Measurements from ENCODE around the gene NAA40. TPM values are rescaled to one million over a fixed set of nuclear protein-coding genes. Genes with fewer than 3 reads are reported as not detected.

Gene NAA40
- total and polyA plus RNA-seq, 12 donors: 13.0 to 38.8 (median 19.7) TPM

DNA sequence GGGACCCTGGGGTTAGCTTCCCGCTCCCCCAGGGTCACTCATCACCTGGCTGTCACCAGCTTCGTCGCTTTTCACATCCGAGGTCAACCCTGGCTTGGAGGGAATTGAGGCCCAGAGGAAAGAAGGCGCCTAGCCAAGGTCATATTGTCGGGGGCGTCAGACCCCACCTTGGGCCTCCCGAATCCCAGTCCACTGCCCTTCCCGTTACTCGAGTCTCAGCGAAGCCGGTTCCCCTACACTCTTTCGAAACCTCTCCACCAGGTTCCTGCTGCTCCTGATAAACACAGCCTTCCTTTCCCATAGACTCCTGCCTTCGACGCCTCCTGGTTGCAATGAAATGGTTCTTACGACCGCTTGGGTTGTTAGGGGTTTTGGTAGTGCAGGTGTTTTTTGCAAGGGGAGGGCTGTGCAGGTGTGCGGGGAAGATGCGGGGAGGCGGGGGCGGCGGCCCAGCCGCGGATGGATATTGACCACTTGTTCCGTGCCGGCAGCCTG, 642 bp downstream of the NAA40 start:
- ATAC-seq: peak in 1 of 8 donors; percentile 14
- 2 to 7% methylated on average over 26 of the region's 26 CpGs for WGBS, 2 donors

DNA sequence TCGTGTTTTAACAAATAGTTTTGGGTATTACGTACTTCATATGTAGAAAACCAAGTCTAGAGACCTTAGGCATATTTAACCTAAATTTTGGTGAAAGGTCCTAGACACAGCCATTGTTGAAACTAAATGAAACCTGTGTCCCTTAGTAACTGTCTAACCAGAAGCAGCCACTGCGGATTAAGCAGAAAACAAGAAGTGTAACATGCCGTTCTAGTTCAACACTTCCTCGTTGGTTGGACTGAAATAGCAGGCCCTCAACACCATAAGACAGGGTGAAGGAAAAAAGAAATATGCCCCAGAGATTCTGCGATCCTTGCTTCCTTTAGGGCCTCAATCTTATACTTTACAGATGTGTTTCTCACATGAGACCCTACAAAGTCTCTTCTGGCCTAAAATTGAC, 2.0 kb downstream of the NAA40 start:
- H3K36me3 ChIP-seq: no peaks in the 10 kb centered on the region
- H3K27me3 ChIP-seq: no peaks in the 10 kb centered on the region
- 70 to 77% methylated on average over 6 of the region's 6 CpGs for WGBS, 2 donors
- H3K27ac ChIP-seq: peak overlapping the region in 7 of 10 donors; percentile 12 to 77 (median 29)
- intact Hi-C loops (cut with DNase I): loop anchor here in 5 of 10 donors (10.0 kb wide), 1 partner anchor 176 kb away; the partner anchor contains the start of gene ZFTA (in 5 of the 5)
- ATAC-seq (no peak), DNase-seq (no peak)
- H3K4me1 ChIP-seq: peaks cover 8 to 59% (median 38%) of the 10 kb centered on the region in 9 donors
- no peaks in the 10 kb centered on the region for H3K9me3 ChIP-seq
- no peak overlapping the region for H3K4me3 ChIP-seq
- TF ChIP-seq, protein P1, sequence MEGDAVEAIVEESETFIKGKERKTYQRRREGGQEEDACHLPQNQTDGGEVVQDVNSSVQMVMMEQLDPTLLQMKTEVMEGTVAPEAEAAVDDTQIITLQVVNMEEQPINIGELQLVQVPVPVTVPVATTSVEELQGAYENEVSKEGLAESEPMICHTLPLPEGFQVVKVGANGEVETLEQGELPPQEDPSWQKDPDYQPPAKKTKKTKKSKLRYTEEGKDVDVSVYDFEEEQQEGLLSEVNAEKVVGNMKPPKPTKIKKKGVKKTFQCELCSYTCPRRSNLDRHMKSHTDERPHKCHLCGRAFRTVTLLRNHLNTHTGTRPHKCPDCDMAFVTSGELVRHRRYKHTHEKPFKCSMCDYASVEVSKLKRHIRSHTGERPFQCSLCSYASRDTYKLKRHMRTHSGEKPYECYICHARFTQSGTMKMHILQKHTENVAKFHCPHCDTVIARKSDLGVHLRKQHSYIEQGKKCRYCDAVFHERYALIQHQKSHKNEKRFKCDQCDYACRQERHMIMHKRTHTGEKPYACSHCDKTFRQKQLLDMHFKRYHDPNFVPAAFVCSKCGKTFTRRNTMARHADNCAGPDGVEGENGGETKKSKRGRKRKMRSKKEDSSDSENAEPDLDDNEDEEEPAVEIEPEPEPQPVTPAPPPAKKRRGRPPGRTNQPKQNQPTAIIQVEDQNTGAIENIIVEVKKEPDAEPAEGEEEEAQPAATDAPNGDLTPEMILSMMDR (IDR thresholded peaks at IDR 0.05): no peak

More for the DNA sequence above, 642 bp downstream of the NAA40 start:
- TF ChIP-seq, protein P1 (IDR thresholded peaks at IDR 0.05): no peak
- Histone ChIP-seq H3K4me3 (peak overlapping the region; percentile 53 to 92 (median 72)), H3K27ac (peak overlapping the region; percentile 49 to 83 (median 75)), H3K36me3 (no peaks in the 10 kb centered on the region), H3K4me1 (peaks cover 0 to 45% (median 24%) of the 10 kb centered on the region in 9 donors), H3K27me3 (no peaks in the 10 kb centered on the region), H3K9me3 (no peaks in the 10 kb centered on the region)
- intact Hi-C loops (cut with DNase I): loop anchor here in 2 of 10 donors (2.0 kb wide), 3 partner anchors 19 to 67 kb away; no protein-coding TSS in a partner anchor
- no peak for DNase-seq

DNA sequence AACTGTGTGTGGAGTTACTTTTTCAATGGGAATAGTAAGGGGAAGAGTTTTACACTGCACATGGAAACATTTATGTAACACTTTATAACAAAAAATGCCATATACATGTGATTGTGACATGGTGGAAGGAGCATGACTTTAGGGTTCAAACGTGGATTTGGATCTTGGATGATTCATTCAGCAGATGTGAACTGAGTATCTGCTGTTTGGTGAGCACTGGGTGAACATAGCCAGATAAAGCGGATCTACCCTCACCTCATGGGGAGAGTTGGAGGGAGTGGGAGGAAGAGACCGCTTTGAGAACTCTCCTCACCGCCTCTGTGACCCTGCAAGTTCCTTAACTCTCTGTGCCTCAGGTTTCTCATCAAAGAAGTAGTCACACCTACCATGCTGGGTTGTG, 3.1 kb downstream of the NAA40 start:
- TF ChIP-seq, protein P1 (IDR thresholded peaks at IDR 0.05): no peak
- DNase-seq (no peak), ATAC-seq (no peak)
- intact Hi-C loops (cut with DNase I): loop anchor here in 5 of 10 donors (10.0 kb wide), 1 partner anchor 177 kb away; the partner anchor contains the start of gene ZFTA (in 5 of the 5)
- Histone ChIP-seq H3K4me1 (peaks cover 8 to 64% (median 40%) of the 10 kb centered on the region in 9 donors), H3K4me3 (no peak overlapping the region), H3K27me3 (no peaks in the 10 kb centered on the region), H3K27ac (no peak overlapping the region), H3K9me3 (no peaks in the 10 kb centered on the region), H3K36me3 (peaks cover 0 to 11% (median 5%) of the 10 kb centered on the region in 9 donors)
- 83 to 85% methylated on average over 4 of the region's 4 CpGs for WGBS, 2 donors

GRCh38 chr11:63942803-63943202, 4.0 kb downstream of the NAA40 start:
- 85 to 93% methylated on average over 3 of the region's 3 CpGs for WGBS, 2 donors
- intact Hi-C loops (cut with DNase I): loop anchor here in 5 of 10 donors (10.0 kb wide), 1 partner anchor 178 kb away; the partner anchor contains the start of gene ZFTA (in 5 of the 5)

More at GRCh38 chr11:63942803-63943202, 4.0 kb downstream of the NAA40 start:
- no peak overlapping the region for H3K4me3 ChIP-seq
- H3K9me3 ChIP-seq: no peaks in the 10 kb centered on the region
- H3K36me3 ChIP-seq: peaks cover 0 to 20% (median 9%) of the 10 kb centered on the region in 9 donors
- TF ChIP-seq, protein P1 (IDR thresholded peaks at IDR 0.05): no peak
- no peak overlapping the region for H3K27ac ChIP-seq
- peaks cover 8 to 64% (median 39%) of the 10 kb centered on the region in 9 donors for H3K4me1 ChIP-seq
- H3K27me3 ChIP-seq: no peaks in the 10 kb centered on the region
- DNase-seq (no peak), ATAC-seq (no peak)
